Duodenal mucosa (tissue), 2 donors: Measurements from ENCODE around the gene CNTNAP2.

Source experiments
- H3K27ac ChIP-seq: one replicate; pipeline ENCODE4 v1.7.0; 2013; ENCODE audit warnings: low read depth, low read length
- H3K27me3 ChIP-seq, 2 donors: one replicate each; pipeline ENCODE4 v1.7.0; 2013; ENCODE audit warnings: low read length in 2 of 2, control low read depth in 1 of 2; ENCODE audit not compliant: insufficient read depth in 2 of 2, control insufficient read depth in 1 of 2
- H3K36me3 ChIP-seq, 2 donors: one replicate each; pipeline ENCODE4 v1.7.0; 2013; ENCODE audit warnings: low read length in 2 of 2, control low read depth in 1 of 2; ENCODE audit not compliant: insufficient read depth in 2 of 2, control insufficient read depth in 1 of 2
- H3K4me1 ChIP-seq, 2 donors: one replicate each; pipeline ENCODE4 v1.7.0; 2013; ENCODE audit warnings: low read length in 2 of 2, control low read depth in 1 of 2; ENCODE audit not compliant: insufficient read depth in 2 of 2, control insufficient read depth in 1 of 2
- H3K4me3 ChIP-seq, 2 donors: one replicate each; pipeline ENCODE4 v1.7.0; 2013; ENCODE audit warnings: low read length in 2 of 2, low read depth in 1 of 2
- H3K9ac ChIP-seq, 2 donors: one replicate each; pipeline ENCODE4 v1.7.0; 2013; ENCODE audit warnings: low read length in 2 of 2, low read depth in 1 of 2
- H3K9me3 ChIP-seq, 2 donors: one replicate each; pipeline ENCODE4 v1.7.0; 2013; ENCODE audit warnings: low read length in 2 of 2, control low read depth in 1 of 2; ENCODE audit not compliant: control insufficient read depth in 1 of 2

CNTNAP2 gene

DNA sequence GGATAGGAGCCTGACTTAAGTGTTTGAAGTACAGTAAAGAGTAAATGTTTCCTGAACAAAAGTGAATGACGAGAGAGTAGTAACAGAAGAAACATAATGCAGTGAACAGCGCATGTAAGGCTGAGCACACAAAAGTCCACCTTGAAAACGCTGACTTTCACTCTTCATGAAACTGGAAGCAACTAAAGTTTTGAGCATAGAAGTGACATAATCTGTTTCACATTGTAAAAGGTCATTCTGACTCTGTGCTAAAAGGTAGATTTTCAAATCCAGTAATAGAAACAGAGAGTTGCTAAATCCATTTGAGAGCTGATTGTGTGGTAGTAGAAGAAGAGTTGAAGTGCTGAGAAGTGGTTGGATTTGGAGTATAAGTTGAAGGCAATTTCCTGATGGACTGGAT lies 1037.0 kb downstream of the CNTNAP2 start:
- Histone ChIP-seq H3K9ac (no peak overlapping the region), H3K27ac (no peak overlapping the region), H3K27me3 (no peaks in the 10 kb centered on the region), H3K36me3 (no peaks in the 10 kb centered on the region), H3K4me3 (no peak overlapping the region), H3K4me1 (no peaks in the 10 kb centered on the region), H3K9me3 (no peaks in the 10 kb centered on the region)

DNA sequence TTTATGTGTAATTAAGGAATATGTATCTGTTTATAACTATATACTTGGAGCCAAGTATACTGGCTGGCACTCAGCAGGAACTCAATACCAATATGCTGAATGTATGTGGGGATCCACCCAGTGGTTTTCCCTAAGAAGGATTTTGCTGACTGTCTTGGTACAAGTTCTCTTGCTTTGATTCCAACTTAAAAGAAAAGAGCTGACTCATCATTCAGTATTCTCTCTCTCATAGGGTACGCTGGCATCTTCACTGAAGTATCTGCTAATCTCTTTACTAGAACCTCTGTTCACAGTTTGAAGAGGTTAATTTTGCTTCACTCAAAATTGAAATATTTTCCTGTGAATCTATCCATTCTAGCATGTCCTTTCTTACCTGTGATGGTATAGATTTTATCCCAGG lies 1044.8 kb downstream of the CNTNAP2 start:
- Histone ChIP-seq H3K9me3 (no peaks in the 10 kb centered on the region), H3K27me3 (no peaks in the 10 kb centered on the region), H3K9ac (no peak overlapping the region), H3K36me3 (no peaks in the 10 kb centered on the region), H3K4me3 (no peak overlapping the region), H3K27ac (no peak overlapping the region), H3K4me1 (no peaks in the 10 kb centered on the region)

DNA sequence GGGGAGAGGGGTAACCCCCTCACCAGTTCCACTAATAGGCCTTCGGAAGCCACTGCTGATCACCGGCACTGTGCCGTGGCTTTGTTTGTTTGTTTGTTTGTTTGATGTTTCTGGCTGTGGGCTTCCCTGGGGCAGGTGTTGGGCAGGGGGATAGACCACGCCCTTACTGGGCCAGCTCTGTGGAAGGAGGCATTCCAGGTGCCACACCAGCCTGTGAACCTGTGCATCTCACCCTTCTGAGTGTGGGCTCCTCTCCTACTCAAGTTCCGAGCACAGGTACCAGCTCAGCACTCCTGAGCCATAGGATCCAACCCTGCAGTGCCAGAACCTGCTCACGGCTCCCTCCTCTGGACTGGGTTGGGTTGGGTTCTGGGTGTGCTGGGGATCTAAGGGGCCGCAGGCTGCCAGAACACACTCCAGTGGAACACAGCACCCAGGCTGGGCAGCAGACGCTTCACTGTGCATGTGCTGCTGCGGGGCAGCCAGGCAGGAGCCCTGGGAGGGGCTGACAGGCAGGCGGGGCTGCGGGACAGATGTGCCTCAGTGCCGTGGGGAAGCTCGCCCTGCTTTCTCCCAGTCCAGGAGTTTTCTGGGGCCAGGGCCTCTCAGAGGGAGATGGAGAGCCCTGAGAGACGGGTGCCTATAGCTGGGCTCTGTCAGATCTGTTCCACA lies 1053.9 kb downstream of the CNTNAP2 start:
- no peak overlapping the region for H3K4me3 ChIP-seq
- no peaks in the 10 kb centered on the region for H3K36me3 ChIP-seq
- no peaks in the 10 kb centered on the region for H3K4me1 ChIP-seq
- H3K27ac ChIP-seq: no peak overlapping the region
- no peak overlapping the region for H3K9ac ChIP-seq
- H3K27me3 ChIP-seq: no peaks in the 10 kb centered on the region
- H3K9me3 ChIP-seq: peaks cover under 1 to 3% of the 10 kb centered on the region in 2 donors

DNA sequence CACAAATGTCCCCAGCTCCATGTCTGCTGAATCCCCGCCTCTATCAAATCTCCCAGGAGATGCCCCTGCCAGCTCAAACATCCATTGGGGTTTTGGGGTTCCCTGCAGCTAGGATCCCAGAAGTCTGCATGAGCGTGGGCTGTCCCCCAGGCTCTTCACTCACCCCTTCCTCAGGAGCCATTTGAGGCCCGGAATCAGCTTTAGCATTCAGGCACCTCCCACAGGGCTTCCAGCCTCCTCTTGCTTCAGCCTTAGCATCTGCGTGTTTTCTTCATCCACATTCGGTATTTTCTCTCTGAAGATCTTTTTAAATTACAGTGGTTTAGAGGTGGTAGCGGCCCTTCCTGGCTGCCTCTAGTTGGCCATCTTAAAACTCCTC lies 1054.4 kb downstream of the CNTNAP2 start:
- Histone ChIP-seq H3K4me1 (no peaks in the 10 kb centered on the region), H3K27me3 (no peaks in the 10 kb centered on the region), H3K27ac (no peak overlapping the region), H3K4me3 (no peak overlapping the region), H3K9ac (no peak overlapping the region), H3K9me3 (peaks cover 3 to 5% of the 10 kb centered on the region in 2 donors), H3K36me3 (no peaks in the 10 kb centered on the region)

DNA sequence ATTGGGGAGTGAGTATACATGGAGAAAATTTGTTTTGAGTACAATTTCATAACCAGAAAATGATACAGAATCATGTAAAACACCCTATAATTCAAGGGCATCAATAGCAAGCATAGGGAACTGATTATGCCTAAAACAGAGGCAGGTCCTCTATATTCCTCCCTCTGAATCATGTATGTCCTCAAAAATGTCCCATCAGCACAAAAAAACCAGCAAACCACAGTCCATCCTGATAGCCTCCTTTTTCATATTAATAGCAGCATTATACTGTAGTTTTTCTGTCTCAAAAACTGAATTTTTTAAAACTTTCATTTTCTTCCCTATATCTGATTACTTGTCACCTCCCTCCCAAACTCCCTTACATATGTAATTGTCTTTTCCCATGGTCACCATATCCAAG lies 1057.3 kb downstream of the CNTNAP2 start:
- H3K27me3 ChIP-seq: no peaks in the 10 kb centered on the region
- H3K27ac ChIP-seq: no peak overlapping the region
- no peaks in the 10 kb centered on the region for H3K4me1 ChIP-seq
- H3K9me3 ChIP-seq: peaks cover 0 to 5% of the 10 kb centered on the region in 2 donors
- H3K9ac ChIP-seq: no peak overlapping the region
- no peak overlapping the region for H3K4me3 ChIP-seq
- no peaks in the 10 kb centered on the region for H3K36me3 ChIP-seq

DNA sequence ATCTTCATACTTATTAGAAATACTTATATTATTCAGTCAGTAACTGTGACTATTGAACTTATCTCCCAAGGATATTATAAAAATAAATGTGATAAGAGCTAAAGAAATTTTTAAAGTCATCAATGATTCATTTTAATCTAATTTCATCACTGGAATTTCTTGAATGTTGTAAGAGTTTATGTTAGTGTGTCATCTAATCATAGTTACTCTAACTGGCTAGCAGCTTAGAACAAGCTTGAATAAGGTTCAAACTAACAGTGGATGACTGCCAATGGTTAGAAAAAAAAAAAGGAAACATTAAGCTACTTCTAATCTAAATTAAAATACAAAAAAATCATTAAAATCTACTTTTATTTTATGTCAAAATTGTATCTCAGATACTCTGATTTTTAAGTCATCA lies 1066.3 kb downstream of the CNTNAP2 start:
- H3K9me3 ChIP-seq: peaks cover 0 to 6% of the 10 kb centered on the region in 2 donors
- H3K27me3 ChIP-seq: no peaks in the 10 kb centered on the region
- no peak overlapping the region for H3K4me3 ChIP-seq
- H3K4me1 ChIP-seq: no peaks in the 10 kb centered on the region
- H3K36me3 ChIP-seq: no peaks in the 10 kb centered on the region
- no peak overlapping the region for H3K9ac ChIP-seq
- no peak overlapping the region for H3K27ac ChIP-seq

DNA sequence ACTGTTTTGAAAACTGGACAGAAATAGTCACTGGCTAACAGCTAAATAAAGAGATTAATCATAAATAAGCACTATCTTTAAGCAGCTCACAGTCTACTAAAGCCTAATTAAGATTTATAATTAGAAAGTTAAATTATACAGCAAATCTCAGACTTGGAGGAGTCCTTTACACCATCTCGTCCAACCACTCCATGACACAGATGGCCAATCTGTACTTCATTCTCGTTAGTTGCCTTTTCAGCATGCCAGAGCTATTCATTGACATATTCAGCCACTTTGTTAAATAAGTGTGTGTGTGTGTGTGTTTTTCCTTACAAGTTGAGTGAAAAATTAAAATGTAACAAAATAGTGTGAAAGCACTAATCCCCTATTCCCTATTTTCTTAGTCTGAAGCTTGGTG lies 1066.7 kb downstream of the CNTNAP2 start:
- no peaks in the 10 kb centered on the region for H3K36me3 ChIP-seq
- no peak overlapping the region for H3K9ac ChIP-seq
- H3K4me1 ChIP-seq: no peaks in the 10 kb centered on the region
- H3K27me3 ChIP-seq: no peaks in the 10 kb centered on the region
- peaks cover 0 to 6% of the 10 kb centered on the region in 2 donors for H3K9me3 ChIP-seq
- no peak overlapping the region for H3K27ac ChIP-seq
- no peak overlapping the region for H3K4me3 ChIP-seq

DNA sequence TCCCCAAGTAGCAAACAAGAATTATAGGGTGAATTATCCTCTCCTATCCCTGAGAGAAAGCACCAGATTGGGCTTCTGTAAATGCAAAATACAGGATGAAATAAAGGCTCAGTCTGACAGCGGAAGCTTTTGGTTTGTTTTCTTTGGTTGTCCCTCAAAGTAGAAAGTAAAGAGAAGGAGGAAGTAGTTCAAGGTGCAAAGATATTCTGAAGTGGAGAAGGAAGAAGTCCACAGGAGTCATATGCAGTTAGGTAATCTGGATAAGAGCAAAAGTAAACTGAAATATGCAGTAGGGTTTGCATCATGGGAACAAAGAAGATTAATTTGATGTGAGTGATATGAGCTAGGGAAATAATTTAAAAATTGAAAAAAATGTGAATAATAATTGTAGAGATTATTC lies 1071.9 kb downstream of the CNTNAP2 start:
- Histone ChIP-seq H3K9me3 (peaks cover 0 to 6% of the 10 kb centered on the region in 2 donors), H3K27ac (no peak overlapping the region), H3K27me3 (no peaks in the 10 kb centered on the region), H3K4me3 (no peak overlapping the region), H3K9ac (no peak overlapping the region), H3K4me1 (no peaks in the 10 kb centered on the region), H3K36me3 (no peaks in the 10 kb centered on the region)

DNA sequence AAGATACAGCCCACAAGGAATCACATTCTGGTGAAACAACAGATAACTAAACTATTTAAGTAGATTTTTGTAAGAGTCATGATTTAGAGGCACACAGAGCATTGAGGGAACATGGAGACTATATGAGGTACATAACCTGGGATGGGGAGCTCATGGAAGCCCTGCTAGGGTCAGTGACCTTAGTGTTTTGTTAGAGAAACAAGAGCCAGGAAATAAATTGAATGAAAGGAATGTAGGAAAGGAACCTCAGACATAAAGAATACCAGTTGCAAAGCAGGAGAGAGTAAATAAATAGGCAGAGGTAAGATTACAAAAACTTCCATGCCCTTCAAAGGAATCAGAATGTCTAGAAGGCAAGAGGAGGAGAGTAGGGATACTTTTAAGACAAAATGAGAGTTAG lies 1076.9 kb downstream of the CNTNAP2 start:
- Histone ChIP-seq H3K27ac (no peak overlapping the region), H3K36me3 (no peaks in the 10 kb centered on the region), H3K9ac (no peak overlapping the region), H3K4me3 (no peak overlapping the region), H3K9me3 (no peaks in the 10 kb centered on the region), H3K27me3 (no peaks in the 10 kb centered on the region), H3K4me1 (no peaks in the 10 kb centered on the region)

DNA sequence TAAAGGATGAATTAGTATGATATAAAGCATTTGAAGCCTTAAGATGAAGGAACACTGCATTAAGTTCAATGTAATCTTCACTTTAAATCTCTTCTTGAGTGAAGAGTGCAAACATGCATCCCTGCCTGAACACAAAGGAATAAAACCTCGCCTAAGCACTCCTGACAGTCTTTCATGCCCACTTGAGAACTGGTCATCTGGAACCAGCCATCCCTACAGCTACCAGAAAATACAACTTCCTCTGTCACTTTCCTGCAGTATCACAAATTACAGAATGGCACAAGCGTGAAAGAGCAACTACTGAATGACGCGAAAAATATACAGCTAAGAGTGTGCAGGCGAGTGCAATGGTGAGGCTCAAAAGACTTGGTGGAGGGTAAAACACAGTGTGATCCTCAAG lies 1079.9 kb downstream of the CNTNAP2 start:
- Histone ChIP-seq H3K4me1 (no peaks in the 10 kb centered on the region), H3K27ac (no peak overlapping the region), H3K9me3 (peaks cover 0 to 5% of the 10 kb centered on the region in 2 donors), H3K27me3 (no peaks in the 10 kb centered on the region), H3K9ac (no peak overlapping the region), H3K36me3 (no peaks in the 10 kb centered on the region), H3K4me3 (no peak overlapping the region)

DNA sequence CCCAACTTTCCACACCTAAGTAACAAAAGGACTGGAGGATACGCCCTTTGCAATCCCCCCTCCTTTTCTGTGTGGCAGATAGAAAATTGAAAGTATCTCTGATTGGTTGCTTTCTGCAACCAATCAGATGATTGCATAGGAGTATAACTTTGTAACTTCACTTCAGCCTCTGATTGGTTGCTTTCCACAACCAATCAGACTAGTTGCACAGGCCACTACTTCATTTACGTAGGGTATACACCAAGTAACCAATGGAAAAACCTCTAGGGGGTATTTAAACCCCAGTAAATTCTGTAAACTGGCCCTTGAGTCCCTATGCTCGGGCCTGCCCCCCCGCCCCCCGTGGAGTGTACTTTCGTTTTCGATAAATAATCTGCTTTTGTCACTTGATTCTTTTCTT lies 1080.4 kb downstream of the CNTNAP2 start:
- Histone ChIP-seq H3K4me1 (no peaks in the 10 kb centered on the region), H3K9ac (no peak overlapping the region), H3K36me3 (no peaks in the 10 kb centered on the region), H3K4me3 (no peak overlapping the region), H3K27ac (no peak overlapping the region), H3K9me3 (peaks cover 0 to 5% of the 10 kb centered on the region in 2 donors), H3K27me3 (no peaks in the 10 kb centered on the region)
